HG03196 (cell line): ENCODE results near the gene CASP10.
A peak's percentile ranks its signal among the peaks of the same experiment; 100 is the strongest.
"Not testable (repeated sequence)": the region's sequence is repeated elsewhere in the genome, so short reads cannot be mapped to it uniquely, and the experiment has no call there.

Source experiments
- ATAC-seq: cut with Tn5 transposase; IDR thresholded peaks from one replicate; pipeline ENCODE4 v1.9.1; 2021; ENCODE audit not compliant: unreplicated experiment

CASP10 gene

GRCh38 chr2:201154615-201155399 lies 28.1 kb upstream of the CASP10 start:
- no peak for ATAC-seq

DNA sequence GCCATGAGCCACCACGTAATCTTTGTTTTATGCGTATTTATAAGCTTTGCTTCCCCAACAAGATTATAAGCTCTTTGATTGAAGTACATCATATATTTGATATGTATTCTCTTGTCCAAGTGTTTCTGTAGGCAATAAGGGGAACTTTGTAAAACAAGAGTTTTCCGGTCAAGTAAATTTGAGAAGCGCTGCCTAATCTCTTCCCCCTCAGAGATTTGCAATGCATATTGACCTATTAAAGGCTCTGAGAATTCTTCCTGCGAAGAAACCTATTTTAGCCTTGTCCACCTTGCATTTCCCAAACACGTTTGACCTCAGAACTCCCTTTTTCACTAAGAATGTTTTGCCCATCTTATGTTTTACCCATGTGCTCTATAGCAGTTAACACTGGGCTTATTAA lies 26.9 kb upstream of the CASP10 start:
- ATAC-seq, result no peak

DNA sequence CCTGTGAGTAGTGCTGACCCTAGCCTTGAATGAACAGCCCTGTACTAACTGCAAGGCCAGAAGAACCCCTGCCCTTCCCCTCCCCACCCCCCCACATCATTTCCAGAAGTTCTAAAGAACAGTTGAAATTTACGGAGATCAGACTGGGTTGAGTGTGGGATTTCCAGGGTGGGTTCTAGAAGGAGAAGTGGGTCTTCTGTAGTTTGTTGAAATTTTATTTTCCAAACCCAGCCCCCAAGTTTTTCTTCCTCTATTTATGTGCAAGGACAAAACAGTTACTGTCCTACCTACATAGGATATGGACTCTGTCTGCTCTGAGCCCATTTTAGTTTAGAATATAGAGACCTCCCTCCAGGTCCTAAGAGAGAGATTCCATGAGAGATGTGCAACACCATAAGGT lies 26.3 kb upstream of the CASP10 start:
- no peak for ATAC-seq

DNA sequence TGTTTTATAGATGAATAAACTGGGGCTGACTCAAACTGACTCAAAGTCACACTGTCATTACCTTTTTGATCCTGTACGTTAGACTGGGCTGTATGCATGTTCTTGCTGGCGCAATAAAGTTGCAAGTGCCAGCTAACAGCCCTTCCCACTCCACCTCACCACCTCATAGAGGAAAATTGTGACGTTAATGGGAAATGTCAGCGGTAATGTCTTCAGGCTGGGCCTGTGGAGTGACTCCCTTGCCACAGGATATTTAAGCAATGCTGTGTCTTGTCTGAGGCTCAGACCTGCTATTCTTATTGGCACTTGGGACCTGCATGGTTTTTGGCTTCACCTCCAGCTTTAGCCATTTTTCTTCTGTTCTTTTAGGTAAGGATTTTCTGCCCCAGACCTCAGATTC lies 25.2 kb upstream of the CASP10 start:
- peak; percentile 21 for ATAC-seq

- ATAC-seq, result peak; percentile 93
These were observed 24.6 kb upstream of the CASP10 start for GRCh38 chr2:201158111-201158929.

GRCh38 chr2:201164166-201164565 lies 18.8 kb upstream of the CASP10 start:
- ATAC-seq, result no peak

GRCh38 chr2:201167546-201167945 lies 15.4 kb upstream of the CASP10 start:
- ATAC-seq, result no peak

DNA sequence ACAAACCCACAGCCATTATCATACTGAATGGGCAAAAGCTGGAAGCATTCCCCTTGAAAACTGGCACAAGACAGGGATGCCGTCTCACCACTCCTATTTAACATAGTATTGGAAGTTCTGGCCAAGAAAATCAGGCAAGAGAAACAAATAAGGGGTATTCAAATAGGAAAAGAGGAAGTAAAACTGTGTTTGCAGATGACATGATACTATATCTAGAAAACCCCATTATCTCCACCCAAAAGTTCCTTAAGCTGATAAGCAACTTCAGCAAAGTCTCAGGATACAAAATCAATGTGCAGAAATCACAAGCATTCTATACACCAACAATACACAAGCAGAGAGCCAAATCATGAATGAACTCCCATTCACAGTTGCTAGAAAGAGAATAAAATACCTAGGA lies 14.4 kb upstream of the CASP10 start:
- ATAC-seq, result not testable (repeated sequence)

DNA sequence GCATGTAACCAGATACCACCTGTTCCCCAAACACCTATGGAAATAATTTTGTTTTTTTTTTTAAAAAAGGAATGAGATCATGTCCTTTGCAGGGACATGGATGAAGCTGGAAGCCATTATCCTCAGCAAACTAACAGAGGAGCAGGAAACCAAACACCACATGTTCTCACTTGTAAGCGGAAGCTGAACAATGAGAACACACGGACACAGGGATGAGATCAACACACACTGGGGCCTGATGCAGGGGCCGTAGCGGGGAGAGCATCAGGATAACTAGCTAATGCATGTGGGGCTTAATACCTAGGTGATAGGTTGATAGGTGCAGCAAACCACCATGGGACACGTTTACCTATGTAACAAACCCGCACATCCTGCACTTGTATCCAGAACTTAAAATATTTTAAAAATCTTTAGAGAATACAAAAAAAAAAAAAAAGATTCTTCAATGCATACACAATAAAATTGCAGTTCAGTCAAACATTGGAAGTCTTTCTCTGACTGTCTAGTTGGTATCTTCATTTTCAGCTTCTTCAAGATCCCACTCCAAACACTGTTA lies 11.6 kb upstream of the CASP10 start:
- no peak for ATAC-seq

- no peak for ATAC-seq
These were observed 10.7 kb upstream of the CASP10 start for GRCh38 chr2:201172279-201172678.

- ATAC-seq, result no peak
These were observed 8.3 kb upstream of the CASP10 start for GRCh38 chr2:201174687-201175086.

DNA sequence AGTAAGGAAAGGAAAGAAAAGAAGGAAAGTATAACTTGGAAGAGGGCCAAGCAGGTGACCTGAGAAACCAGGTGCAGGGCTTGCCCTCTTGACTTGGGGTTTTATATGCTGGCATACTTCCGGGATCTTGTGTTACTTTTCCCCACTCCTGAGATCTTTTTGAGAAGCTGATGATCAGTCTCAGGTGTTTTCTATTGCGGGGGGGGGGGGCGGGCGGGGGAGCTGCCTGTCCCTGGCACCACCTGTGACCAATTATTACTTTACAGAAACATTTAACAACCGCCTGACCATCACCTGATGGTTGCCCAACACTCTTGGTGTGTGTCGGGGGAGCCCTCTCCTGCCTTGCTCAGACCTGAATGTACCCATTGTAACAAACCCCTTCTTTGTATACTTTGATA lies 6.9 kb upstream of the CASP10 start:
- no peak for ATAC-seq

GRCh38 chr2:201180010-201180409 lies 2.9 kb upstream of the CASP10 start:
- no peak for ATAC-seq

DNA sequence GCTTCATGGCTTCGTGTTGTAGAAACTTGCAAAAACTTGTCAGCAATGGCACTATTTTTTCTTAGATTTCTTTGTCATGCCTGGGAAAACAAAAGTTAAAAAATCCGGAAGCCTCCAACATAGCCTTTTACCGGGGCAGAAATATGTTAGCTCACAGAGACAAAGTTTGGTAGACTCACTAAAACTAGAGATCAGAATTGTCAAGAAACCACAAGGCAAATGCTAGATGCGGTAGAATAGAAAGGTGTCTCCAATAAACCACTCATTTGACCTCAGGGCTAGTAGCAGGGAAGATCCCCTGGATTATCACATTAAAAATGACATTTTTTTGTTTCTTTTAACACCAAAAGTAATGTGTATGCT lies 405 bp downstream of the CASP10 start:
- ATAC-seq, result no peak

GRCh38 chr2:201183835-201184234 lies 894 bp downstream of the CASP10 start:
- not testable (repeated sequence) for ATAC-seq

DNA sequence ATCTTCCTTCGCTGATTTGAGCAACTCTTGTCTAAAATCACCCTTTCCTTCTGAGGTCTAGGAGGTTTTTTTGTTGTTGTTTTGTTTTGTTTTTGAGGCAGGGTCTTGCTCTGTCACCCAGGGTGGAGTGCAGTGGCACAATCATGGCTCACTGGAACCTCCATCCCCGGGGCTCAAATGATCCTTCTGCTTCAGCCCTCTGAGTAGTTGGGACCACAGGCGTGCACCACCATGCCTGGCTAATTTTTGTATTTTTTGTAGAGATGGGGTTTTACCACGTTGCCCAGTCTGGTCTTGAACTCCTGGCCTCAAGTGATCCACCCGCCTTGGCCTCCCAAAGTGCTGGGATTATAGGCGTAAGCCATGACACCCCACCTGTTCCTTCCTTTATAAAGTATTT lies 1.3 kb downstream of the CASP10 start:
- ATAC-seq, result not testable (repeated sequence)

GRCh38 chr2:201185863-201186262 lies 2.9 kb downstream of the CASP10 start:
- no peak for ATAC-seq

- no peak for ATAC-seq
These were observed 4.0 kb downstream of the CASP10 start for GRCh38 chr2:201186982-201187381.

- ATAC-seq, result no peak
These were observed 5.5 kb downstream of the CASP10 start for GRCh38 chr2:201188449-201188848.

DNA sequence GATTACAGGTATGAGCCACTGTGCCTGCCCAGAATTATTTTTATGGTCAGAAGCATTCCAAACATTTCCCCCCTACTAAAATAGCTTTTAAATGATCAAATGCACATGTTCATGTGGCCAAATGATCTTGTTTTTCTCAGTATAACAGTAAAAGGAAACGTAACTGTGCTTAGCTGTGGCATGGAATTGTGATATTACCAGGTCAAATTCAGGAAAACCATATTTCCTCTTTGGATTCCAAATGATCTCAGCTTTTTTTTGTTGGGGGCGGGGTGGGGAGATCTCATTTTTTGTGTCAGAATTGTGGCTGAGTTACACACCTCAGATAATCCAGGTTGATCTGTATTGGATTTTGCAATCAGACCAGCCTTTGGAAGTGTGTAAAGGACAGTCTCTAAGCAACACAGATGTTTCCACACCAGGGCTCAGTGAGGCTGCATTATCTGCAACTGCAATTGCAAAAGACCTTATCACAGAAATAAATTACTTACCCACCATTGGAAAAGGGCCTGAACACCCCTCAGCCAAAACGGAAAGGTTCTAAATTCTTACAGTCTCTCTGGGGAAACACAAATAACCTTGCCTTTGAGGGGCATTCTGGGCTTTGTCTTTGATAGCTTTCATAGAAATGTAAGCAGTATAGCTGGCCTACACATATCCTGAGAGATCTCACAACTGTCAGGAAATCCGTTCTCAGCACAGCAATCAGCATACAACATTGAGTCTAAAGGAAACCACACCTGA lies 8.4 kb downstream of the CASP10 start:
- ATAC-seq, result no peak

GRCh38 chr2:201194097-201194496 lies 11.2 kb downstream of the CASP10 start:
- peak; percentile 87 for ATAC-seq
